Spleen (tissue), 13 donors: Measurements from ENCODE around the gene ESD. TPM values are rescaled to one million over a fixed set of nuclear protein-coding genes. Genes with fewer than 3 reads are reported as not detected.

Experiments
- DNase-seq: peaks from one replicate; pipeline ENCODE4 v3.0.0-alpha.2; 2020
- H3K27ac ChIP-seq, 8 donors: fragments of 200-600 bp; sonication (generic) in 7 of 8; 1 replicate in 4 of 8; 2 replicates in 4 of 8; pipeline versions ENCODE4 v1.5.0 to v1.8.0; 2016 to 2021; ENCODE audit warnings: inconsistent platforms in 4 of 8, mild to moderate bottlenecking in 4 of 8, moderate library complexity in 1 of 8
- H3K27me3 ChIP-seq, 7 donors: fragments of 200-600 bp; sonication (generic) in 6 of 7; replicated peaks in 1 of 7; 1 replicate in 4 of 7; 2 replicates in 3 of 7; pipeline versions ENCODE4 v1.5.0 to v1.8.0; 2016 to 2021; ENCODE audit warnings: inconsistent platforms in 3 of 7, mild to moderate bottlenecking in 1 of 7
- H3K36me3 ChIP-seq, 6 donors: fragments of 200-600 bp; sonication (generic) in 5 of 6; 1 replicate in 4 of 6; 2 replicates in 2 of 6; pipeline versions ENCODE4 v1.5.0 to v1.8.0; 2016 to 2021; ENCODE audit warnings: inconsistent platforms in 2 of 6
- H3K4me1 ChIP-seq, 6 donors: fragments of 200-600 bp; sonication (generic) in 5 of 6; 1 replicate in 3 of 6; 2 replicates in 3 of 6; pipeline versions ENCODE4 v1.5.0 to v1.8.0; 2016 to 2021; ENCODE audit warnings: inconsistent platforms in 3 of 6
- H3K4me3 ChIP-seq, 8 donors: fragments of 200-600 bp; sonication (generic) in 7 of 8; 1 replicate in 4 of 8; 2 replicates in 4 of 8; pipeline versions ENCODE4 v1.5.0 to v1.8.0; 2016 to 2021; ENCODE audit warnings: inconsistent platforms in 4 of 8, mild to moderate bottlenecking in 4 of 8, moderate library complexity in 2 of 8
- H3K9me3 ChIP-seq, 8 donors: fragments of 200-600 bp; sonication (generic) in 7 of 8; 1 replicate in 4 of 8; 2 replicates in 4 of 8; pipeline versions ENCODE4 v1.5.0 to v1.8.0; 2016 to 2021; ENCODE audit warnings: inconsistent platforms in 4 of 8
- CTCF ChIP-seq, 11 experiments: fragments of 200-600 bp in 7 of 11; fragments of 450-650 bp in 4 of 11; sonication (generic) in 4 of 11; IDR thresholded peaks in 8 of 11; conservative IDR thresholded peaks in 3 of 11; 1 replicate in 7 of 11; 2 replicates in 4 of 11; pipeline versions ENCODE4 v1.4.0 to v1.8.0; 2016 to 2021; ENCODE audit warnings: antibody characterized with exemption in 11 of 11, inconsistent platforms in 4 of 11, mild to moderate bottlenecking in 1 of 11
- POLR2A ChIP-seq, 3 donors: fragments of 450-650 bp; IDR thresholded peaks; one replicate each; pipeline ENCODE4 v1.5.1; 2017; ENCODE audit warnings: antibody characterized with exemption in 3 of 3, mild to moderate bottlenecking in 1 of 3
- POLR2AphosphoS5 ChIP-seq, 3 donors: sonication (generic); formaldehyde crosslinking; IDR thresholded peaks; one replicate each; pipeline ENCODE4 v1.5.1; 2017; ENCODE audit warnings: antibody characterized with exemption in 3 of 3
- WGBS, 5 donors: extraction: QIAGEN DNeasy Blood & Tissue Kit in 3 of 5; methylation state at CpG; one replicate each; pipeline versions ENCODE4 v1.1.5 to v1.1.7; 2013 to 2018; 5-methylcytosine and 5-hydroxymethylcytosine counted together
- intact Hi-C: fragments of 100-400 bp; cut with DNase I; formaldehyde crosslinking; loops from one replicate; pipeline ENCODE4 v1.15.0; 2023; ENCODE audit warnings: low total_unique reads
- long read RNA-seq, 2 donors: transcript quantifications; one replicate each; lab custom pipeline, GENCODE V29; 2026
- polyA plus RNA-seq, 3 donors: library from polyadenylated mRNA; stranded (reverse); fragments of 200-250 nt; gene quantifications; one replicate each; pipeline ENCODE4 v1.2.1, GENCODE V29; 2013
- total RNA-seq, 7 donors: library from RNA; depleted of rRNA in 3 of 7; stranded (reverse); fragments of >200 nt in 3 of 7; fragmentation: NEBNext Ultra II Directional in 4 of 7; extraction: Animal tissue kit (Norgen Biotek cat#: 25700) in 4 of 7; gene quantifications; one replicate each; pipeline versions ENCODE4 v1.1.0 to v1.2.1, GENCODE V29; 2016 to 2021
- donor health status: healthy with polysubstance abuse.
- donor health status: DM: no; HTN: no; CAD: no; lungs with moderate emphysema.
- donor health status: DM: no; HTN: no; CAD: no.
- donor health status: Bipolar disorder and iron deficiency.
- donor health status: healthy.
- donor health status: DM: no; HTN: no; CAD: no.
- donor health status: DM: yes; HTN: yes; CAD: no.

ESD gene
- total RNA-seq (10 to 100 TPM; 52.3 to 85.5 (median 61.5) TPM), polyA plus RNA-seq (10 to 100 TPM; 64.7 to 78.0 (median 65.0) TPM)
- long read RNA-seq, donor 1, transcript ESD-202 (10 exons, 1,192 nt), result major isoform, 27 of 138 reads
- long read RNA-seq, donor 1, partial matches to known transcripts, result 81 of 138 reads
- long read RNA-seq, donor 1, other reads (novel, unspliced or antisense), result 30 of 138 reads
- long read RNA-seq, donor 2, transcript ESD-202 (10 exons, 1,192 nt), result major isoform, 20 of 52 reads
- long read RNA-seq, donor 2, partial matches to known transcripts, result 19 of 52 reads
- long read RNA-seq, donor 2, other reads (novel, unspliced or antisense), result 13 of 52 reads

GRCh38 chr13:46796515-46797474 is at the start of gene ESD:
Gene ESD (minus strand): TSS chr13:46797161. CDS start chr13:46791413, 5,748 bp downstream.
- Histone ChIP-seq H3K27ac (peak within 1 kb of the TSS; percentile 85 to 94 (median 92)), H3K36me3 (no peaks in the 10 kb centered on the region), H3K4me3 (peak within 1 kb of the TSS; percentile 72 to 92 (median 82)), H3K4me1 (peaks cover 0 to 55% (median 35%) of the 10 kb centered on the region in 6 donors), H3K9me3 (no peaks in the 10 kb centered on the region), H3K27me3 (no peaks in the 10 kb centered on the region)
- peak in 2 of 11 experiments; percentile 12 to 17 for TF ChIP-seq CTCF (IDR thresholded peaks at IDR 0.05 in 8 of 11, conservative IDR thresholded peaks at IDR 0.05 in 3 of 11)
- TF ChIP-seq POLR2A (IDR thresholded peaks at IDR 0.05), result peak in 1 of 3 donors; percentile 86
- TF ChIP-seq POLR2AphosphoS5 (IDR thresholded peaks at IDR 0.05), result peak; percentile 87 to 96 (median 88)
- DNase-seq, result peak; percentile 97
- intact Hi-C loops, result no loop called here
- 0 to 1% (median 1%) methylated on average over 60 to 77 of the region's 77 CpGs for WGBS, 5 donors

- DNase-seq, result no peak
- intact Hi-C loops, result no loop called here
- H3K27me3 ChIP-seq, result no peaks in the 10 kb centered on the region
- no peak overlapping the region for H3K4me3 ChIP-seq
- no peak for TF ChIP-seq POLR2A (IDR thresholded peaks at IDR 0.05)
- H3K4me1 ChIP-seq, result no peaks in the 10 kb centered on the region
- no peaks in the 10 kb centered on the region for H3K9me3 ChIP-seq
- 63 to 90% (median 79%) methylated on average over 2 of the region's 2 CpGs for WGBS, 5 donors
- H3K27ac ChIP-seq, result no peak overlapping the region
- no peaks in the 10 kb centered on the region for H3K36me3 ChIP-seq
These were observed 49.8 kb upstream of the ESD start for GRCh38 chr13:46846726-46847125.

- intact Hi-C loops, result no loop called here
- TF ChIP-seq POLR2AphosphoS5 (IDR thresholded peaks at IDR 0.05), result no peak
- TF ChIP-seq CTCF (IDR thresholded peaks at IDR 0.05 in 8 of 11, conservative IDR thresholded peaks at IDR 0.05 in 3 of 11), result no peak
- TF ChIP-seq POLR2A (IDR thresholded peaks at IDR 0.05), result no peak
- H3K36me3 ChIP-seq, result no peaks in the 10 kb centered on the region
- 88 to 96% (median 95%) methylated on average over 2 of the region's 2 CpGs for WGBS, 5 donors
- DNase-seq, result no peak
- H3K27me3 ChIP-seq, result no peaks in the 10 kb centered on the region
- H3K27ac ChIP-seq, result no peak overlapping the region
- H3K9me3 ChIP-seq, result no peaks in the 10 kb centered on the region
- no peaks in the 10 kb centered on the region for H3K4me1 ChIP-seq
- H3K4me3 ChIP-seq, result no peak overlapping the region
These were observed 48.2 kb upstream of the ESD start for GRCh38 chr13:46845146-46845545.

- Histone ChIP-seq H3K4me1 (no peaks in the 10 kb centered on the region), H3K36me3 (no peaks in the 10 kb centered on the region), H3K27me3 (no peaks in the 10 kb centered on the region), H3K9me3 (no peaks in the 10 kb centered on the region), H3K27ac (no peak overlapping the region), H3K4me3 (no peak overlapping the region)
- intact Hi-C loops, result no loop called here
- WGBS, 5 donors, result 70 to 80% (median 71%) methylated on average over 4 of the region's 4 CpGs
- TF ChIP-seq POLR2A (IDR thresholded peaks at IDR 0.05) (no peak), CTCF (IDR thresholded peaks at IDR 0.05 in 8 of 11, conservative IDR thresholded peaks at IDR 0.05 in 3 of 11) (no peak), POLR2AphosphoS5 (IDR thresholded peaks at IDR 0.05) (no peak)
- no peak for DNase-seq
These were observed 47.5 kb upstream of the ESD start for GRCh38 chr13:46844431-46844830.
